ENCODE data around the gene TBX10.
"Not testable (repeated sequence)": the region's sequence is repeated elsewhere in the genome, so short reads cannot be mapped to it uniquely, and the experiment has no call there.

Gene TBX10

GRCh38 chr11:67630228-67630942 lies 9.2 kb downstream of the TBX10 start:
- peak; percentile 97 for DNase-seq

- peak; percentile 54 for DNase-seq
These were observed 10.0 kb downstream of the TBX10 start, which contains the start of gene NUDT8 for GRCh38 chr11:67629386-67630227. NUDT8 (minus strand) TSS chr11:67629937; CDS start chr11:67629911, 26 bp downstream.

GRCh38 chr11:67628710-67629385 lies 10.7 kb downstream of the TBX10 start:
- no peak for DNase-seq

- no peak for DNase-seq
These were observed 11.5 kb downstream of the TBX10 start for GRCh38 chr11:67627812-67628624.

GRCh38 chr11:67627441-67627811 lies 12.1 kb downstream of the TBX10 start:
- DNase-seq = no peak

GRCh38 chr11:67626970-67627369 lies 12.6 kb downstream of the TBX10 start:
- DNase-seq = no peak

GRCh38 chr11:67626131-67626833 lies 13.3 kb downstream of the TBX10 start:
- not testable (repeated sequence) for DNase-seq

- DNase-seq = not testable (repeated sequence)
These were observed 15.8 kb downstream of the TBX10 start for GRCh38 chr11:67623795-67624194.

GRCh38 chr11:67622905-67623304 lies 16.7 kb downstream of the TBX10 start:
- not testable (repeated sequence) for DNase-seq

GRCh38 chr11:67621928-67622327 lies 17.6 kb downstream of the TBX10 start:
- not testable (repeated sequence) for DNase-seq

GRCh38 chr11:67620621-67621020 lies 18.9 kb downstream of the TBX10 start:
- not testable (repeated sequence) for DNase-seq

GRCh38 chr11:67619683-67620618 lies 19.6 kb downstream of the TBX10 start:
- DNase-seq = not testable (repeated sequence)

- DNase-seq = not testable (repeated sequence)
These were observed 20.5 kb downstream of the TBX10 start for GRCh38 chr11:67618901-67619659.

GRCh38 chr11:67617243-67617953 lies 22.2 kb downstream of the TBX10 start:
- no peak for DNase-seq

- DNase-seq = no peak
These were observed 22.9 kb downstream of the TBX10 start for GRCh38 chr11:67616431-67617242.

GRCh38 chr11:67615728-67616430 lies 23.7 kb downstream of the TBX10 start:
- no peak for DNase-seq
